Mesendoderm (in vitro differentiated cells): ENCODE data around the gene SARS2.

Experiments
- DNase-seq: peaks from one replicate; pipeline ENCODE4 v3.0.0; 2013
- H2AK5ac ChIP-seq: 2 replicates; pipeline ENCODE4 v1.6.1; 2013; ENCODE audit warnings: low read length, inconsistent platforms
- H2BK120ac ChIP-seq: 2 replicates; pipeline ENCODE4 v1.6.1; 2013; ENCODE audit warnings: low read depth, mild to moderate bottlenecking, low read length, moderate library complexity, mixed read lengths
- H2BK15ac ChIP-seq: replicated peaks from 2 replicates; pipeline ENCODE4 v1.6.1; 2013; ENCODE audit warnings: low read depth, mild to moderate bottlenecking, moderate library complexity
- H2BK5ac ChIP-seq: 2 replicates; pipeline ENCODE4 v1.6.1; 2013; ENCODE audit warnings: low read length, inconsistent platforms
- H3K18ac ChIP-seq: 2 replicates; pipeline ENCODE4 v1.6.1; 2013; ENCODE audit warnings: mild to moderate bottlenecking, low read length, mixed read lengths
- H3K23ac ChIP-seq: one replicate; pipeline ENCODE4 v1.6.1; 2013; ENCODE audit warnings: low read length
- H3K27ac ChIP-seq: 2 replicates; pipeline ENCODE4 v1.5.1; 2013; ENCODE audit warnings: low read depth, mild to moderate bottlenecking, inconsistent platforms, low read length, moderate library complexity
- H3K27me3 ChIP-seq: 2 replicates; pipeline ENCODE4 v1.6.1; 2013; ENCODE audit warnings: low read length, control low read depth, mild to moderate bottlenecking, inconsistent platforms; ENCODE audit not compliant: insufficient read depth, poor library complexity
- H3K36me3 ChIP-seq: 2 replicates; pipeline ENCODE4 v1.6.1; 2013; ENCODE audit warnings: low read length, inconsistent platforms; ENCODE audit not compliant: control insufficient read depth, insufficient read depth
- H3K4ac ChIP-seq: one replicate; pipeline ENCODE4 v1.6.1; 2013; ENCODE audit warnings: low read depth, mild to moderate bottlenecking, low read length, moderate library complexity
- H3K4me1 ChIP-seq: 2 replicates; pipeline ENCODE4 v1.6.1; 2013; ENCODE audit warnings: low read depth, low read length, inconsistent platforms; ENCODE audit not compliant: control insufficient read depth
- H3K4me2 ChIP-seq: 2 replicates; pipeline ENCODE4 v1.6.1; 2013; ENCODE audit warnings: low read length
- H3K4me3 ChIP-seq: 2 replicates; pipeline ENCODE4 v1.5.1; 2013; ENCODE audit warnings: mild to moderate bottlenecking, low read length
- H3K56ac ChIP-seq: one replicate; pipeline ENCODE4 v1.6.1; 2013; ENCODE audit warnings: low read length
- H3K79me1 ChIP-seq: 2 replicates; pipeline ENCODE4 v1.6.1; 2013; ENCODE audit warnings: low read length, inconsistent platforms
- H3K79me2 ChIP-seq: 2 replicates; pipeline ENCODE4 v1.6.1; 2013; ENCODE audit warnings: mild to moderate bottlenecking, low read length; ENCODE audit not compliant: control insufficient read depth, insufficient read depth
- H3K9ac ChIP-seq: 2 replicates; pipeline ENCODE4 v1.6.1; 2013; ENCODE audit warnings: low read length, inconsistent platforms
- H4K5ac ChIP-seq: one replicate; pipeline ENCODE4 v1.6.1; 2013; ENCODE audit warnings: low read length
- H4K8ac ChIP-seq: one replicate; pipeline ENCODE4 v1.6.1; 2013; ENCODE audit warnings: low read depth, mild to moderate bottlenecking, control low read depth, low read length, moderate library complexity
- WGBS: extraction: QIAGEN DNeasy Blood & Tissue Kit; methylation state at CpG from one replicate; pipeline ENCODE4 v1.1.7; 2013; ENCODE audit warnings: low lambda C conversion rate, missing lambda C conversion rate; ENCODE audit not compliant: insufficient coverage; ENCODE audit errors: extremely low coverage; 5-methylcytosine and 5-hydroxymethylcytosine counted together

The SARS2 gene

DNA sequence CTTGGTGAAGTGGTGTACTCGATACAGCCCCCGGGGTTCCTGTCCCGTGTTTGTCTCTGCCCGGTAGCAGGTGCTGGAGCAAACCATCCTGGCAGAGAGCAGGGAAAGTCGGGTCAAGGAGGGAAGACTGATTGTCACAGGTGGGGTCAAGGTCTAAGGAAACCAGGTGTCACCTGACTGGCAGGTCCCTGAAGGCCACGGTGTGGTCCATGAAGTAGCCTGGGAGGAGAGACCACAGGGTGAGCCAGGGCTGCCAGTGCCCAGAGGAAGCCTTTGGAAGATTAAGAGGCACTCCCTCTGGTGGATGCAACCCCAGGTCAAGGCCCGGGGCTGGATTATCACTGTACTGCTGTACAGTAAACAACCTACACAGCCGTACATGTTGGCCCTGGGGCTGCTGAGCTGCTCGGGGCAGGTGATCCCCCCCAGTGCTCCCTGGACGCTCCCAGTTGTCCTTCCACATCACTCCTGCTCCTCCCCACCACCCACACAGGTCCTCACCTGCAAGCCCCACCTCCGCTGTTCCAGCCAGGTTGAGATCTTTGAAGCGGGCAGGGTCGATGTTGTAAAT lies 12.6 kb downstream of the SARS2 start:
- Histone ChIP-seq H3K56ac (no peak overlapping the region), H3K27ac (no peak overlapping the region), H3K36me3 (peaks cover 2% of the 10 kb centered on the region), H3K4me2 (no peak overlapping the region), H3K18ac (no peak overlapping the region), H3K4me1 (no peaks in the 10 kb centered on the region), H2BK120ac (no peak overlapping the region), H4K8ac (no peak overlapping the region), H3K79me1 (no peaks in the 10 kb centered on the region), H3K23ac (no peak overlapping the region), H2BK5ac (no peak overlapping the region), H2BK15ac (no peak overlapping the region), H2AK5ac (no peak overlapping the region), H3K4me3 (no peak overlapping the region), H3K27me3 (no peaks in the 10 kb centered on the region), H4K5ac (no peak overlapping the region), H3K4ac (no peak overlapping the region), H3K79me2 (no peaks in the 10 kb centered on the region), H3K9ac (no peak overlapping the region)
- WGBS = no CpG with 5 or more reads among the region's 13 CpGs
- DNase-seq = no peak

DNA sequence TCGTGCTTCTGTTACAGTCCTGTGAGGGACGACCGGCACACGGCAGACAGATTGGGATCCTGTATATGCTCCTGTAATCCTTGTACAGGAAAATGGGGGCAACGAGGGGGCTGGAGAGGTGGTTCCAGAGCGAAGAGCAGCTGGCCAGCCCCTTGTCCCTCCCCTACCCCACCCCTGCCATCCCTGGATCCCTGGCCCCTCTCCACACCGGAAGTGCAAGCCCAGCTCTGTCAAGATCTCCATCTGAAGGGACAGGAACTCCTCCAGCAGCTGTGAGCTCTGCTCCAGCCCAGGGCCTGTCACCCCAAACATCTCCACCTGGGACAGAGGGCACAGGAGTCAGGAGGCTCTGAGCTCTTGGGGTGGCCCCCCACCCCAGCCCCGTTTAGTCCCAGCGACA lies 13.0 kb downstream of the SARS2 start:
- WGBS = no CpG with 5 or more reads among the region's 9 CpGs
- H4K8ac ChIP-seq = no peak overlapping the region

DNA sequence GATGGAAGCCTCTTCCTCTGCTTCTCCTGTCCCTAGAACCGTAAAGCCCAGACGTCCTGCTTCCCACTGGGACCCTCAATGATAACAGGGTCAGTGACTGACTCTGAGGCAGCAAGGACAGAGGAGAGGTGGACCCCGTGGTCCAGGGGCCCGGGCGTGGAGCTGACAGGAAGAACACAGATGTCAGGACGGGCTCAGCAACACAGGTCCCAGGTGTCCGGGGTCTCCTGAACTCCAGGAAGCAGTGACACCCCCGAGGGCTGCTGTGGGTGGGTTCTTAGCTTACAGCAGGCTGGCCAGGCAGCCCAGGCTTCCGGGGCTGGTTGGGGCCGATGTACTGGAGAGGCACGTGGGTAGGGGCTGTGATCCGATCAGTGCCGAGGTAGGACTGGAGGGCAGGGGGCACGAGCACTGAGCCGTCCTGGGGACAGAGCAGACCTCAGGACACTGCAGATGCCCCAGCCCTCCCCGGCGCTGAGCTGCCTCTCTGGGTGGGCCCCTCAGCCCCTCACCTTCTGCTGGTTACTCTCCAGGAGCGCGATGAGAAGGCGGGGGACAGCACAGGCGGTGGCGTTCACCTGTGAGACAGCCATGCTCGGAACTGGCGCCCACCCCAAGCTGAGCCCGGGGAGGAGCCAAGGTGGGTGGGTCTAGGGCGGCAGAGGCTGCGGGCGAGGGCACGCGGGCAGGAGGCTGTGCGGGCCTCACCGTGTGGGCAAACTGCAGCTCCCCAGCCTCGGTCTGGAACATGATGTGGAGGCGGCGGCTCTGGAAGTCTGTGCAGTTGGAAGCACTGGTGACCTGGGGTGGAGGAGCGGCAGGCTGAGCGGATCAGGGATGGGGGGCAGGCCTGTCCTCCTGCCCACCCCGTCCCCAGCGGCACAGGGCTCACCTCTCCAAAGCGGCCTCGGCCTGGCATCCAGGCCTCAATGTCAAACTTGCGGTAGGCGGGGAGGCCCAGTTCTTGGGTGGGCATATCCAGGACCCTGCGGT lies 14.9 kb downstream of the SARS2 start:
- Histone ChIP-seq H3K9ac (no peak overlapping the region), H2AK5ac (no peak overlapping the region), H3K4me2 (no peak overlapping the region), H3K27me3 (no peaks in the 10 kb centered on the region), H3K56ac (no peak overlapping the region), H3K23ac (no peak overlapping the region), H4K5ac (no peak overlapping the region), H3K27ac (no peak overlapping the region), H3K4me3 (no peak overlapping the region), H2BK120ac (no peak overlapping the region), H2BK5ac (no peak overlapping the region), H2BK15ac (no peak overlapping the region), H3K36me3 (no peaks in the 10 kb centered on the region), H4K8ac (no peak overlapping the region), H3K4ac (no peak overlapping the region), H3K79me2 (no peaks in the 10 kb centered on the region), H3K18ac (no peak overlapping the region), H3K79me1 (no peaks in the 10 kb centered on the region), H3K4me1 (no peaks in the 10 kb centered on the region)
- no CpG with 5 or more reads among the region's 44 CpGs for whole genome bisulfite sequencing
- no peak for DNase-seq

More for the DNA sequence above, 13.0 kb downstream of the SARS2 start:
- Histone ChIP-seq H3K27me3 (no peaks in the 10 kb centered on the region), H4K5ac (no peak overlapping the region), H2BK5ac (no peak overlapping the region), H3K23ac (no peak overlapping the region), H3K36me3 (peaks cover 2% of the 10 kb centered on the region), H3K79me2 (no peaks in the 10 kb centered on the region), H3K4me2 (no peak overlapping the region), H2AK5ac (no peak overlapping the region), H3K4me1 (no peaks in the 10 kb centered on the region), H3K79me1 (no peaks in the 10 kb centered on the region), H3K4ac (no peak overlapping the region), H2BK15ac (no peak overlapping the region), H3K18ac (no peak overlapping the region), H3K4me3 (no peak overlapping the region), H3K56ac (no peak overlapping the region), H2BK120ac (no peak overlapping the region), H3K27ac (no peak overlapping the region), H3K9ac (no peak overlapping the region)
- DNase-seq = no peak

DNA sequence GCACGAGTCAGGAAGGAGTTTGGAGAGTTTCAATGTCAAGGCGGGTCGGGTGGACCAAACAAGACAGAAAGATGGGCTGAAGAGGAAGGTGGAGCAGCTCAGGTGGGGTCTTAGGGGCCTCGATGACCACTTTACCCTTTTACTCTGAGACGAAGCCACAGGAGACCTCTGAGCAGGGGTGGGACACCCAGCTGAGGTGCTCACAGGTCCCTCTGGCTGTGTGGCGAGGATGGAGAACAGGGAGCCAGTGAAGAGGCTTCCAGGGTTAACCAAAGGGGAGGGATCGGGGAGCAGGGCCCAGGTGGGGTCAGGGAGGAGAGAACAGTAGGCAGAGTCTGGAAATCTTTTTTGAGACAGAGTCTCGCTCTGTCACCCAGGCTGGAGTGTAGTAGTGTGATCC lies 16.6 kb downstream of the SARS2 start:
- no peak overlapping the region for H2BK15ac ChIP-seq

DNA sequence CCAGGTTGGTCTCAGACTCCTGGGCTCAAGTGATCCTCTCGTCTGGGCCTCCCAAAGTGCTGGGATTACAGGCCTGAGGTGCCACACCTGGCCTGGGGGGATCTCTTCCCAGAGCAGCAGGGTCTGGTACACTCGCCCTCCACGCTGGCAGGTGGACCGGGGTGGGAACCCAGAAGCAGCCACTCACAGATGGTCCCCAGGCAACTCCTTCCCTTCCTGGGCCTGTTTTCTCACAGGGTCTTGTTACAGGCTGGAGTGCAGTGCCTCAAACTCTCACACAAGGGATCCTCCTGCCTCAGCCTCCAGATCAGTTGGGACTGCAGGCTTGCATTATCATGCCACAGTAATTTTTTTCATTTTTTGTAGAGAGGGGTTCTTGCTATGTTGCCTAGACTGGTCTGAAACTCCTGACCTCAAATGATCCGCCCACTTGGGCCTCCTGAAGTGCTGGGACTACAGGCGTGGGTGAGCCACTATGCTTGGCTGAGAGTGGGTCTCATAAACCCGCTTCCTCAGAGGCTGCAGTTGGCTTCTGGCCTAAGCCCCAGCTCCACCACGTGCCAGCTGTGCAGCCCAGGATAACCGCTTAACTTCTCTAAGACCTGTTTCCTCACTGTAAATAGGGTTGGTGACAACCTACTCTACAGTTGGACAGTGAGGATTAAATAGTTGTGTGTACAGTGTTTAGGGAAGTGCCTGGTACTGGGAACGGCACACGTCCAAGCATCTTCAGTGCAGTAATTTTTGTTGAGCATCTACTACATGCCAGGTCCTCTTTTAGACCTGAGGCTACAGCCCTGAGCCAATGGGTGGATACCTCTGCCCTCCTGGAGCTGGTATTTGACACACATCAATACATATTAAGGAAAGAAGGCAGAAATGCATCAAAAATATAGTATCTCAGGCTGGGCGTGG lies 17.7 kb downstream of the SARS2 start:
- Histone ChIP-seq H3K4ac (no peak overlapping the region), H2BK5ac (no peak overlapping the region), H3K27me3 (no peaks in the 10 kb centered on the region), H3K23ac (no peak overlapping the region), H3K27ac (no peak overlapping the region), H3K4me3 (no peak overlapping the region), H3K9ac (no peak overlapping the region), H2BK120ac (no peak overlapping the region), H4K8ac (no peak overlapping the region), H3K79me2 (no peaks in the 10 kb centered on the region), H3K79me1 (no peaks in the 10 kb centered on the region), H2BK15ac (no peak overlapping the region), H3K4me2 (no peak overlapping the region), H3K56ac (no peak overlapping the region), H3K36me3 (no peaks in the 10 kb centered on the region), H4K5ac (no peak overlapping the region), H3K18ac (no peak overlapping the region), H2AK5ac (no peak overlapping the region), H3K4me1 (no peaks in the 10 kb centered on the region)
- WGBS = no CpG with 5 or more reads among the region's 12 CpGs
- no peak for DNase-seq

More for the DNA sequence above, 16.6 kb downstream of the SARS2 start:
- no peaks in the 10 kb centered on the region for H3K4me1 ChIP-seq
- H2BK120ac ChIP-seq = no peak overlapping the region
- no peak overlapping the region for H3K4ac ChIP-seq
- no peaks in the 10 kb centered on the region for H3K27me3 ChIP-seq
- H3K79me1 ChIP-seq = no peaks in the 10 kb centered on the region
- H3K18ac ChIP-seq = no peak overlapping the region
- no CpG with 5 or more reads among the region's 8 CpGs for WGBS
- H2AK5ac ChIP-seq = no peak overlapping the region
- no peak overlapping the region for H4K8ac ChIP-seq
- H3K56ac ChIP-seq = no peak overlapping the region
- H3K9ac ChIP-seq = no peak overlapping the region
- H3K36me3 ChIP-seq = no peaks in the 10 kb centered on the region
- H3K23ac ChIP-seq = no peak overlapping the region
- no peak for DNase-seq
- no peak overlapping the region for H3K4me2 ChIP-seq
- H4K5ac ChIP-seq = no peak overlapping the region
- H3K79me2 ChIP-seq = no peaks in the 10 kb centered on the region
- no peak overlapping the region for H2BK5ac ChIP-seq
- no peak overlapping the region for H3K27ac ChIP-seq
- no peak overlapping the region for H3K4me3 ChIP-seq
